ENCODE results near the gene EHMT1.
"Not testable (repeated sequence)": the region's sequence is repeated elsewhere in the genome, so short reads cannot be mapped to it uniquely, and the experiment has no call there.

EHMT1 gene

DNA sequence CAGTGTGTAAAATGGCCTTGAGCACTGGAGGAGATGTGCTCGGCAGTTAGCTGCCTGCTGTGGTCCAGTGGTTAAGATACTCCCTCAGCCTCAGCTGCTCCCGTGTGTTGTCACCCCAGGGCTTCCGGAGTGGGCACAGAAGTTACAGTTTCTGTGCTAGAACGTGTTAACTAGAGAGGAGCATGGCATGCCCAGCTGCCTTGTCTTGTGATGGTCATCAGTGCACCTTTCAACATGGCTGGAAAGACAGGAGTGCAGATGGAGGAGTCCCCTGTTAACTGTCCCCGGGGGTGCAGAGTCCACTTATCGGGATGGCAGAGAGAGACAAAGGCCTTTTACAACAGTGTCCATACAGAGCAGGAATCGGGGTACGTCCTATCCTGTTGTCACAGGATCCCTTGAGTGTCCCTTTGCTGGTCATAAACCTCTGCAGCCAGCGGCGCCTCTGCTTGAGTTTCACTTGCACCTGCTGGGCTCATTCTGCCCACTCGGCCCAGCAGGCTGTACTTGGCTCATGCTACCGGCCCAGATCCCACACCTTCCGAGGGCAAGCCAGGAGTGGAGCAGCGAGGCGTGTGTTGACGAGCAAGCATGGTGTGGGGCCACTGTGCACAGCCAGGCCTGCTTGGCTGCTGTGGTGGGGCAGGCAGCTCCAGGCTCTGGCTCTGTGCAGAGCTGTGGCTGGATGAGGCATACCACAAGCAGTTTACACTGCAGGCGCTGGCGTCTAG, 112.6 kb downstream of the EHMT1 start:
- no peak for TF ChIP-seq CTCF (IDR thresholded peaks at IDR 0.05; ENCODE audit: low read depth, low read length)
- no peak for DNase-seq (ENCODE audit: extremely low read depth, low read depth)

GRCh38 chr9:137731947-137732813, 113.4 kb downstream of the EHMT1 start:
- DNase-seq (ENCODE audit: extremely low read depth, low read depth): no peak
- no peak for TF ChIP-seq CTCF (IDR thresholded peaks at IDR 0.05; ENCODE audit: low read depth, low read length)

DNA sequence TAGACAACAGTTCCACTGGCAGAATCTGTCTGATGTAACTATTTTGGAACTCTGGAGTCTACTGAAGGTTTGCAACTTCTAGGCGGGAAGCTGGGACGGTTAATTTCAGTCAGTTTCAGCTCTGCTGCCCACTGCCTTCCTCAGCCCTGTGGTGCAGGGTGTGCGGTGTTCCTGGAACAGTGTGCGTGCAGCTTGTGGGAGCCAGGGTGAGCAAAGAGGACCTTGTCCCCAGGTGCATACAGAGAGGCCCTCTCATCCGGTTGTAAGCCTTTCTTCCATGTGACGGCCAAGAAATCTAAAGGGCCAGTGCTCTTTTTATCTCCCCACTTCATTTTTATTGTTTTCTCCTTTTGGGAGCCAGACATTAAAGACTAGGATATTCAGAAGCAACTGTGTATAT, 114.6 kb downstream of the EHMT1 start:
- TF ChIP-seq CTCF (IDR thresholded peaks at IDR 0.05; ENCODE audit: low read depth, low read length): no peak
- DNase-seq (ENCODE audit: extremely low read depth, low read depth): no peak

GRCh38 chr9:137734181-137734580, 115.4 kb downstream of the EHMT1 start:
- no peak for TF ChIP-seq CTCF (IDR thresholded peaks at IDR 0.05; ENCODE audit: low read depth, low read length)
- no peak for DNase-seq (ENCODE audit: extremely low read depth, low read depth)

DNA sequence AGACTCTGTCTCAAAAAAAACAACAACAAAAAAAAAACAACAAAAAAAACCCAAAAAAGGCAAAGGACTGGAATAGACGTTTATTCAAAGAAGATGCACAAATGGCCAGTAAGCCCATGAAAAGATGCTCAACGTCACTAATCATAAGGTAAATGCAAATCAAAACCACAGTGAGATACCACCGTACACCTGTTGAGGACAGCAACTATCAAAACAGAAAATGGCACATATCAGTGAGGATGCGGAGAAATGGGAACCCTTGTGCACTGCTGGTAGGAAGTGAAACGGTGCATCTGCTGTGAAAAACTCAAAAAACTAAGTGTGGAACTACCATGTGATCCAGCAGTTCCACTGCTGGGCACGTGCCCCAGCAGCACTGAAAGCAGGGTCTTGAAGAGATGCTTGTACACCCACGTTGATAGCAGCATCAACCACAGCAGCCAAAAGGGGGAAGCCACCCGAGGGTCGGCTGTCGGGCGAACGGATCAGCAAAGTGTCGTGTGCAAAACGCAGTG, 119.4 kb downstream of the EHMT1 start:
- DNase-seq (ENCODE audit: extremely low read depth, low read depth): not testable (repeated sequence)

DNA sequence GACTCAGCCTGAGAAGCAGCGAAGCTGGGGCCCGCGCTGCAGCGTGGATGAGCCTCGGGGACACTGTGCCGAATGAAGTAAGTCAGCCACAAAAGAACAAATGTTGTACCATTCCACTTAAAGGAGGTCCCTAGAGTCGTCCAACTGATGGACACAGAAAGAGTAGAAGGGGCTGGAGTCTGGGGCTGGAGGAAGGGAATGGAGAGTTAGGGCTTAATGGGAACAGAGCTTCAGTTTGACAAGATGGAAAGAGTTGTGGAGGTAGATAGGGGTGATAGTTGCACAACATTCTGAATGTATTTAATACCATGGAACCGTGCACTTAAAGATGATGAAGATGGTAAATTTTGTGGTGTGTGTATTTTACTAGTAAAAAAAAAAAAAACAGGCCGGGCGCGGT, 119.9 kb downstream of the EHMT1 start:
- no peak for TF ChIP-seq CTCF (IDR thresholded peaks at IDR 0.05; ENCODE audit: low read depth, low read length)
- no peak for DNase-seq (ENCODE audit: extremely low read depth, low read depth)

DNA sequence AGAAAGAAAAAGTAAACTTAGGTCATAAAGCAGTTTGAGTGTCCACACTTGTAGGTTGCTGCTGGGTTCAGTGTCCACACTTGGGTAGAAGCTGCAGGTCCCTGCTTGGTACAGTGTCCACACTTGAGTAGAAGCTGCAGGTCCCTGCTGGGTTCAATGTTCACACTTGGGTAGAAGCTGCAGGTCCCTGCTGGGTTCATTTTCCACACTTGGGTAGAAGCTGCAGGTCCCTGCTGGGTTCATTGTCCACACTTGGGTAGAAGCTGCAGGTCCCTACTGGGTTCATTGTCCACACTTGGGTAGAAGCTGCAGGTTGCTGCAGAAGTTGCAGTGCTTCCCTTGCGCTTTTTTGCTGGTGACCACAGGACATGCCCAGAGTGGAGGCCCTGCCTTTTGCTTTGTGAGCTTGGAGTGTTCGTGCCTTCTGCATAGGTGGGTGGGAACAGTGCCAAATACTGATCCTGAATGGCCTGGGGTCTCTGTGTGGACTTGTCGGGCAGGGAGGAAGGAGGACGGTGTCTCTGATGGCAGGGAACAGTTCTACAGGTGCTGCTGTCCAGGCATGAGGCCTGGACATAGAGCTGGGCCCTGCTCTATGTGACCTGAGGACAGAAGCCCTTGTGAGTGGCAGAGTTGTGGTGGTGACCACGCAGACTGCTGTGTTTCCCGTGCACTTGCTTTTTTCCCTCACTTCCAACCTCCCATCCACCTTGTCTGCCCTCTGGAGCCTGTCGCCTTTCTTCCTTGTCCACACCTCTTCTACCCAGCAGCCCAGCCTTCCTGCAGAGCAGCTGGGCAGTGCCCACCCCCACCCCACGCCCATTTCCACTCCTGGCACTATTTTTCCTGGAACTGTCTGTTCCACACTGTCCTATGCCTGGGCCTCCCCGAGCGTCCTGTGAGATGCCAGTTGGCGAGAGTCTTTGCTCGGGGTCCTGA, 120.8 kb downstream of the EHMT1 start:
- no peak for TF ChIP-seq CTCF (IDR thresholded peaks at IDR 0.05; ENCODE audit: low read depth, low read length)
- DNase-seq (ENCODE audit: extremely low read depth, low read depth): no peak
